A549 (cell line): ENCODE results near the gene TSPAN14.

Experiments used
- BHLHE40 ChIP-seq: IDR thresholded peaks from 2 replicates; pipeline ENCODE4 v1.6.1; 2012; ENCODE audit warnings: low read depth, low read length, inconsistent platforms
- CBX2 ChIP-seq: fragments of 200-600 bp; sonication (generic); IDR thresholded peaks from 2 replicates; pipeline ENCODE4 v1.6.1; 2016; ENCODE audit warnings: low read depth, mild to moderate bottlenecking, borderline replicate concordance
- CEBPB ChIP-seq, 2 experiments: fragments of >200 bp in 1 of 2; sonication (Bioruptor Twin) in 1 of 2; formaldehyde crosslinking in 1 of 2; IDR thresholded peaks; 2 replicates each; pipeline ENCODE4 v1.6.1; 2012 to 2016
- CTCF ChIP-seq: fragments of >200 bp; sonication (Bioruptor Twin); formaldehyde crosslinking; IDR thresholded peaks from 3 replicates; pipeline ENCODE4 v1.5.1; 2016
- EP300 ChIP-seq, 2 experiments: fragments of >200 bp; sonication (Bioruptor Twin); formaldehyde crosslinking; IDR thresholded peaks; 2 replicates in 1 of 2; 3 replicates in 1 of 2; pipeline ENCODE4 v1.6.1; 2016 to 2017
- POLR2A ChIP-seq: IDR thresholded peaks from 2 replicates; pipeline ENCODE4 v1.6.1; 2012; ENCODE audit warnings: mild to moderate bottlenecking, low read length
- POLR2AphosphoS2 ChIP-seq: conservative IDR thresholded peaks from 2 replicates; pipeline ENCODE4 v1.6.1; 2012; ENCODE audit warnings: low read length, improper control_type of control experiment, inconsistent platforms
- REST ChIP-seq: fragments of 200-600 bp; sonication (generic); IDR thresholded peaks from 2 replicates; pipeline ENCODE4 v1.6.1; 2016; ENCODE audit warnings: antibody characterized with exemption, mild to moderate bottlenecking, moderate library complexity
- RNF2 ChIP-seq: fragments of 200-600 bp; sonication (generic); IDR thresholded peaks from 2 replicates; pipeline ENCODE4 v1.6.1; 2016; ENCODE audit warnings: low read depth, mild to moderate bottlenecking, antibody characterized with exemption, moderate library complexity, borderline replicate concordance

GRCh38 chr10:80461208-80462183 lies 7.4 kb downstream of the TSPAN14 start:
- TF ChIP-seq POLR2A (no peak), CTCF (no peak), CBX2 (no peak), POLR2AphosphoS2 (no peak), REST (no peak), RNF2 (no peak), BHLHE40 (no peak), EP300 (IDR thresholded peaks at IDR 0.05) (no peak), CEBPB (IDR thresholded peaks at IDR 0.05) (peak; percentile 12 to 31; a peak in 1 of 4 replicates)
